SIG-M5 treated with dmso at 0.1 percent for 504 hours (cell line): ENCODE data around the gene SLC8A1.

ENCODE experiments used
- DNase-seq: peaks from one replicate; lab custom pipeline; 2025; ENCODE audit not compliant: unreplicated experiment; lab: John Stamatoyannopoulos, UW

The SLC8A1 gene

GRCh38 chr2:40317046-40317445 is 134.8 kb downstream of the SLC8A1 start:
- DNase-seq: no peak

- no peak for DNase-seq
Measured at GRCh38 chr2:40316620-40317019, 135.3 kb downstream of the SLC8A1 start.

- no peak for DNase-seq
Measured at GRCh38 chr2:40315683-40316082, 136.2 kb downstream of the SLC8A1 start.

- no peak for DNase-seq
Measured at GRCh38 chr2:40311026-40311425, 140.9 kb downstream of the SLC8A1 start.

GRCh38 chr2:40310303-40310702 is 141.6 kb downstream of the SLC8A1 start:
- DNase-seq: no peak

- no peak for DNase-seq
Measured at GRCh38 chr2:40304340-40304739, 147.6 kb downstream of the SLC8A1 start.

GRCh38 chr2:40303746-40304145 is 148.1 kb downstream of the SLC8A1 start:
- DNase-seq: no peak

- DNase-seq: no peak
Measured at GRCh38 chr2:40302751-40303325, 149.1 kb downstream of the SLC8A1 start.

GRCh38 chr2:40300391-40300790 is 151.5 kb downstream of the SLC8A1 start:
- no peak for DNase-seq

- no peak for DNase-seq
Measured at GRCh38 chr2:40299781-40300180, 152.1 kb downstream of the SLC8A1 start.

GRCh38 chr2:40299173-40299572 is 152.7 kb downstream of the SLC8A1 start:
- DNase-seq: no peak

GRCh38 chr2:40298026-40298425 is 153.9 kb downstream of the SLC8A1 start:
- no peak for DNase-seq

- no peak for DNase-seq
Measured at GRCh38 chr2:40292291-40292690, 159.6 kb downstream of the SLC8A1 start.

GRCh38 chr2:40289771-40290404 is 162.0 kb downstream of the SLC8A1 start:
- no peak for DNase-seq

- DNase-seq: peak; percentile 59
Measured at GRCh38 chr2:40287773-40288172, 164.1 kb downstream of the SLC8A1 start.

GRCh38 chr2:40287195-40287594 is 164.7 kb downstream of the SLC8A1 start:
- no peak for DNase-seq

- DNase-seq: no peak
Measured at GRCh38 chr2:40286721-40287120, 165.2 kb downstream of the SLC8A1 start.

- DNase-seq: no peak
Measured at GRCh38 chr2:40285391-40285790, 166.5 kb downstream of the SLC8A1 start.

GRCh38 chr2:40284797-40285196 is 167.1 kb downstream of the SLC8A1 start:
- no peak for DNase-seq

- no peak for DNase-seq
Measured at GRCh38 chr2:40283111-40283909, 168.6 kb downstream of the SLC8A1 start.

- DNase-seq: no peak
Measured at GRCh38 chr2:40282428-40282827, 169.5 kb downstream of the SLC8A1 start.
